ENCODE data around the gene HDAC9.

The HDAC9 gene

GRCh38 chr7:18896343-18896975 lies 400.9 kb downstream of the HDAC9 start:
- TF ChIP-seq CTCF (IDR thresholded peaks at IDR 0.05; ENCODE audit: low read depth, low read length, missing control alignments): no peak
- no peak for DNase-seq (ENCODE audit: extremely low read depth, low read depth)
- no peak overlapping the region for H3K4me3 ChIP-seq (replicated peaks; ENCODE audit: low read depth, low read length)

GRCh38 chr7:18900236-18900635 lies 404.7 kb downstream of the HDAC9 start:
- DNase-seq (ENCODE audit: extremely low read depth, low read depth): no peak
- no peak for TF ChIP-seq CTCF (IDR thresholded peaks at IDR 0.05; ENCODE audit: low read depth, low read length, missing control alignments)

GRCh38 chr7:18900803-18901202 lies 405.3 kb downstream of the HDAC9 start:
- no peak for TF ChIP-seq CTCF (IDR thresholded peaks at IDR 0.05; ENCODE audit: low read depth, low read length, missing control alignments)
- no peak for DNase-seq (ENCODE audit: extremely low read depth, low read depth)
- no peak overlapping the region for H3K4me3 ChIP-seq (replicated peaks; ENCODE audit: low read depth, low read length)

More at GRCh38 chr7:18900236-18900635, 404.7 kb downstream of the HDAC9 start:
- no peak overlapping the region for H3K4me3 ChIP-seq (replicated peaks; ENCODE audit: low read depth, low read length)

- DNase-seq (ENCODE audit: extremely low read depth, low read depth): no peak
- no peak for TF ChIP-seq CTCF (IDR thresholded peaks at IDR 0.05; ENCODE audit: low read depth, low read length, missing control alignments)
- no peak overlapping the region for H3K4me3 ChIP-seq (replicated peaks; ENCODE audit: low read depth, low read length)
Measured at GRCh38 chr7:18901351-18901750, 405.8 kb downstream of the HDAC9 start.

- no peak for TF ChIP-seq CTCF (IDR thresholded peaks at IDR 0.05; ENCODE audit: low read depth, low read length, missing control alignments)
- DNase-seq (ENCODE audit: extremely low read depth, low read depth): no peak
Measured at GRCh38 chr7:18901982-18902421, 406.5 kb downstream of the HDAC9 start.

GRCh38 chr7:18902892-18903291 lies 407.3 kb downstream of the HDAC9 start:
- H3K4me3 ChIP-seq (replicated peaks; ENCODE audit: low read depth, low read length): no peak overlapping the region
- TF ChIP-seq CTCF (IDR thresholded peaks at IDR 0.05; ENCODE audit: low read depth, low read length, missing control alignments): no peak
- no peak for DNase-seq (ENCODE audit: extremely low read depth, low read depth)

More at GRCh38 chr7:18901982-18902421, 406.5 kb downstream of the HDAC9 start:
- no peak overlapping the region for H3K4me3 ChIP-seq (replicated peaks; ENCODE audit: low read depth, low read length)

GRCh38 chr7:18903695-18904094 lies 408.1 kb downstream of the HDAC9 start:
- no peak for TF ChIP-seq CTCF (IDR thresholded peaks at IDR 0.05; ENCODE audit: low read depth, low read length, missing control alignments)
- DNase-seq (ENCODE audit: extremely low read depth, low read depth): no peak
- H3K4me3 ChIP-seq (replicated peaks; ENCODE audit: low read depth, low read length): no peak overlapping the region
